Stimulated activated CD4-positive, alpha-beta T cell treated with anti-CD3 and anti-CD28 coated beads, Interleukin-1b, Interleukin-23, amount 100 ng/mL, for 4 hours (primary cell): ENCODE results near the gene RASL10B.
A peak's percentile ranks its signal among the peaks of the same experiment; 100 is the strongest.
"Not testable (repeated sequence)": the region's sequence is repeated elsewhere in the genome, so short reads cannot be mapped to it uniquely, and the experiment has no call there.

ENCODE experiments used
- DNase-seq, 2 donors: peaks; one replicate each; pipeline ENCODE4 v3.0.0-alpha.2; 2020; ENCODE audit warnings: low read depth in 2 of 2

Gene RASL10B, protein sequence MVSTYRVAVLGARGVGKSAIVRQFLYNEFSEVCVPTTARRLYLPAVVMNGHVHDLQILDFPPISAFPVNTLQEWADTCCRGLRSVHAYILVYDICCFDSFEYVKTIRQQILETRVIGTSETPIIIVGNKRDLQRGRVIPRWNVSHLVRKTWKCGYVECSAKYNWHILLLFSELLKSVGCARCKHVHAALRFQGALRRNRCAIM

DNA sequence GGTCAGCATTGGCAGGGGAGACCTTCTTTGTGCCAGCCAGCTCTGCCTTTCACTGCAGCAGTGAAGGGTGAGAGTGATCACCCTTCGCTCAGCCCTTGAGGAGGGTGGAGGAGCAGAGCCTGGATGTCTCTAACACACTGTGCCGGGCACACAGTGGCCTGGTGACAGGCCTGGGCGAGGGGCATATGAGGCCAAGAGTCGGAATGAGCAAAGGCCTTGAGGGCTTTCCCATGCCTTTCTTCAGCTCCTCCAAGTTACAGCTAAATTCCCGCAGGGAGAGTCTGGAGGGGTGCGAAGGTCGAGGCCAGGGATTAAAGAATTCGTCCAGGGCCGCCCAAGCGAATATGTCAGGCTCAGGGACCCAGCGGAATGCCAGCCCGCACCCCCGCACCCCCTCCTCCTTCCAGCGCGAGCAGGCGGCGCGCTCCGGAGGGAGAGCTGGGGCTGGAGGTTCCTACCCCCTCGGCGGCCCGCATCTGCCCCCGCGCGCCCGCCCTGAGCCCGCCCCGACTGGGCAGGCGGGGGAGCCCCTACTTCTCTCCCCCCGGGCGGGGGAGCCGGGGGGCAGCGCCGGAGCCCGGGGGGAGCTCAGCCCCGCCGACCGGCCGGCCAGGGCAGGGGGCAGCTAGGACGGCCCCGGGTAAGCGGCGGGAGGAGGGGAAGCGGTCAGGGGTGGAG lies at the start of gene RASL10B:
RASL10B (plus strand) TSS at position 401 of the 678 bp plus-strand sequence. CDS start 3,546 bp downstream, outside the sequence.
- peak; percentile 49 to 53 for DNase-seq

- DNase-seq, result no peak
Measured at GRCh38 chr17:35683591-35683990, 47.8 kb upstream of the RASL10B start.

DNA sequence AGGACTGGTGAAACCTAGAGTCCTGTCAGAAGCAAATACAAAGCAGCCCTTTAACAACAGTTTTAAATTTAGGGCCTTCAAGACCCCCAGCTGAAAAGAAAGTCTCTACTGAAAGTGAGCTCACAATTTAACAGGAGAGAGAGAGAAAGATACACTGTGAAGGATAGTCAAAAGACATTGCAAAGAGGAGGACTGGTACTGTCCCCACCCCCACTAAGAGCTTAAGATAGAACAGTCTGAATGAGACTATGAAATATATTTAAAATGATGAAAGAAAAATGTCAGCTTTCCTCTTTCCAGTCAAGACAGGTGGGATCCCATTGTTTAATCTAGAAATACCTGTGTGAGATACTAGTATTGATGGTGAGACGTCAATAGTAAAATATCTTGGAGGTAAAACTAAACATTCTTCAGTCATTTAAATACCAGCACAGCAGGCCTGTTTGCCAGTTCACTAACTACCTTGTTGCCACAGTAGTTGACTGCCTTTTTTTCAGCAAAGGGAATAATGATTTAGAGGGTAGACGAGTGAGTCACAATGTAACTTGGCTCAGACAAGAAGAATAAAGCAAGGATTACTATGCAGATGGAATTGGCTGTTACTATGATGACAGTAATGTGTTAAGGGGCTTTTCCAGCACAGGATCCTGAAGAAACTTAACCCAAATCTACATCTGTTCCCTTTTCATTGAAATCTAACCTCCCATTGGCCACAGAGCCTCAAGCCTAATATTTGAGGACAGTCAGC lies 47.2 kb upstream of the RASL10B start:
- no peak for DNase-seq

DNA sequence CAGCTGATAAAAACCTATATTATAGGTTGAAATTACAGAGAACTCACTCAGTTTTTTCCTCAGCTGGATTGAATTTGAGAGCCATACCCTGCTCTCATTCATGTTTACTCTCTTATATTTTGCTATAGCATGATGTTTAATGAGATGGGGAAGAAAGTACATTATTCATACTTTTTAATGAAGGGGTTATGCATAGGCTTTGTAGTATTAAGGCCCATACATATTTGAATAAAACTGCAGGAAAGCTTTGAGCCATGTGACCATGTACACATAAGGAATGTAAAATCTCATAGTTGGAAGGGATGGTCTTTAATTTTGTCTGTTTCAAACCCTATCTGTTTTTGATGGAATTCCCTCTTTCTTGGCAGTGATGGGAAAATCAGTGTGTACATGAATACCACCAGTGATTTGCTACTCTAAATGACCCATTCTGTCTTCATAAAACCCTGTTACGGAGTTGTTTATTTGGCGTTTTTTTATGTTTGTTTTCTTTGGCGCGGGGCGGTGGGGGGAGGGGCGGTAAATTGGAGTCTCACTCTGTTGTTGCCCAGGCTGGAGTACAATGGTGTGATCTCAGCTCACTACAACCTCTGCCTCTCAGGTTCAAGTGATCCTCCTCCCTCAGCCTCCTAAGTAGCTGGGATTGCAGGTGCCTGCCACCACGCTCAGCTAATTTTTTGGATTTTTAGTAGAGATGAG lies 38.8 kb upstream of the RASL10B start:
- no peak for DNase-seq

DNA sequence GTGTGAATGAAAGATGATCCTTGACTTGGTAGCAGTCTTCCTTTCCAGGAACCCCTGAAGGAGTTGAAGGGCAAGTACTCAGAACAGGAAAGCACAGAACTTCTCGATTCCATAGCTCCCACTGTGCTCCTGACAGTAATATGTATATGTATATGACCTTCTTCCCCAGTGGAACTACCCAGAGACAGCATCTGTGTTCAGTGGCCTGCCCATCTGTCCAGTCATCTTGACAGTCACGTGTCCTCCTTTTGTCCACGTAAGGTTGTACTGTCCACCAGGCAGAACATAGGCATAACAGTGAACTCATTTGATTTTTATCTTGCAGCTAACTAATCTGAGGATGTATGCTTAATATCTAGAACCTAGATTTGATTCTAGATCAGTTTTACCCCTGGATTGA lies 37.8 kb upstream of the RASL10B start:
- DNase-seq, result no peak

DNA sequence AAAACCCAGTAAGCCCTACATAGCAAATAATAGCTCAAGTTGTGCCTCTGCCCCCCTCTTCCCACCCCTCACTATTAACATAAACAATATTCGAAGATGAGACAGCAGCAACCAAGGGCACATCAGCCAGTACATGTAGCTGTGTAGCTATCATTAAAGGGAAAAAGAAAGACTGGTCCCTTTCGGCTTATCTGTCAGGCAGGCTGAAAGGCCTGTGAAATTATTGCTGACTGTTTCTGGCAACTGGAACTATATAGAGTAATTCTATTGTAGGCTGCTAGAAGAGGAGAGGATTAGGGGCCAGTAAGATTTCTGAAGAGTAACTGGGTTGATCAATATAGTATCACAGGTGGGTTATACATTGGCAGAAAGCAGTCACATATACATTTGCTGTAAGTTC lies 36.5 kb upstream of the RASL10B start:
- no peak for DNase-seq

DNA sequence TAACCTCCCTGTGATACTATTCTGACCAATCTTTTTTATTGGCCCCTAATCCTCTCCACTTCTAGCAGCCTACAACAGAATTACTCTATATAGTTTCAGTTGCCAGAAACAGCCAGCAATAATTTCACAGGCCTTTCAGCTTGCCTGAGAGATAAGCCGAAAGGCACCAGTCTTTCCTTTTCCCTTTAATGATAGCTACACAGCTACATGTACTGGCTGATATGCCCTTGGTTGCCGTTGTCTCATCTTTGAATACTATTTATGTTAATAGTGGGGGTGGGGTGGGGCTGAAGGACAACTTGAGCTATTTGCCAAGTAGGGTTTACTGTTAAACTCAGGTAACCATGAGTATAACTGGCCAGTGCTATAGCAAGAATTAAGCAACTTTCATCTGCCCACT lies 35.8 kb upstream of the RASL10B start:
- no peak for DNase-seq

DNA sequence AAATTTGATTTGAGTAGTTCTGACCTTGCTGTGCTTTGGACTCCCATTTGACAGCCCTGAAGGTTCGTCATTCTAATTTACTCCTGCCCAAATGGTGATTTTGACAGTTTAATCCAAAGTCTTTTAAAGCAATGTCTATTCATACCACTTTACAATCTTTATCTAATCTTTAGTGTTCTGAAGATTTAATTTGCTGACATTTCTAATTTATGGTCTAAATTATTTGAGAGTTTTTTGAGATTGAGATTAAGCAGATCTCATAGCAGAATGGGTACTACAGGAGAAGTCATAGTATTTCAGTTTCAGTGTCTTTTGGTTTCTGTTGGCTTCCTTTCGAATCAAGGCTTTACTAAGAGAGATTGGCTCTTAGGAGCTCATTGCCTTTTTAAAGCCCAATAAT lies 32.6 kb upstream of the RASL10B start:
- DNase-seq, result no peak

DNA sequence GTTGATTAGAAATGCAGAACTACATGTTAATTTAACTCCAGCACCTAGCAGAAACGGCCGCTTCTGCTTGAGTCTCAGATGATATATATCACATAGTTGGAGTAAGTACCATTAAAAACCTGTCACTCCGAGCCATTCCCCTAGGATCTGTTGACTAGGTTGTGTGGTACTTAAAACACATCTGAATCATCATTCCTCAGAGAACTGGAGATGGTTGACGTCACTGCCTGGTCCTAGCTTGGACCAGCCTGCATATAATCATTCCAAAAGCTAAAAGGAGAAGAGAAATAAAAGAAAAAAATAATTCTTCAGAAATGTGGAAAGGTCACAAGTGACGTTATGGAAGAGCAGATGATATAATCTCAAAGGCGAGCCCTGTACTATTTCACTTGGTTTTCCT lies 31.3 kb upstream of the RASL10B start:
- DNase-seq, result no peak

GRCh38 chr17:35701491-35701890 lies 29.9 kb upstream of the RASL10B start:
- no peak for DNase-seq

- not testable (repeated sequence) for DNase-seq
Measured at GRCh38 chr17:35703308-35703707, 28.1 kb upstream of the RASL10B start.

DNA sequence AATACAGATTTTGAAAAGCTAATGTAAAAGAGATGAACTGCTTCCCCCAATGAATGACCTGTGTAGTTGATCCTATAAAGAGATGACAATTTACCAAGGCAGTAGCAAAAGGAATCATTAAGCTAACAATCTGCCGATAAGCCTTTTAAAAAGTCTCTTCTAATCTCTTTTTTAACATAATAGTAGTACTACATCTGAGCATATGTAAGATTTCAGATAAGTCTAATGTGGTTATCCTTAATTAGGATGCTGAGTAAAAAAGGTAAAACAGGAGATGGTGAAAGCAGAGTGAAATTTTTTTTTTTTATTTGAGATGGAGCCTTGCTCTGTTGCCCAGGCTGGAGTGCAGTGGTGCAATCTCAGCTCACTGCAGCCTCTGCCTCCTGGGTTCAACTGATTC lies 26.2 kb upstream of the RASL10B start:
- no peak for DNase-seq

DNA sequence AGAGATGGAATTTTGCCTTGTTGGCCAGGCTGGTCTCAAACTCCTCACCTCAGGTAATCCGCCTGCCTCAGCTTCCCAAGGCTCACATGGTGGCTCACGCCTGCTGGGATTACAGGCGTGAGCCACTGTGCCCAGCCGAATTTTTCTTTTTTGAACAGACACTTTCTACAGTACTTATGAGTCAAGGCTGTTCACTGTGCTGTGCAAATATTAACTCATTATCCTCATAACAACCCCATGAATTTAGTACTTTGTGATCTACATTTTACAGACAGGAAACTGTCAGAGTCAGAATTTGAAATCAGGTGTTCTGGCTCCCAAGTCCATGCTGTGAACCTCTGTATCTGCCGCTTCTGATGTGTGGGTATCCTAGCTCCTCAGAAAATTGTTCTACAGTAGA lies 25.7 kb upstream of the RASL10B start:
- DNase-seq, result no peak

DNA sequence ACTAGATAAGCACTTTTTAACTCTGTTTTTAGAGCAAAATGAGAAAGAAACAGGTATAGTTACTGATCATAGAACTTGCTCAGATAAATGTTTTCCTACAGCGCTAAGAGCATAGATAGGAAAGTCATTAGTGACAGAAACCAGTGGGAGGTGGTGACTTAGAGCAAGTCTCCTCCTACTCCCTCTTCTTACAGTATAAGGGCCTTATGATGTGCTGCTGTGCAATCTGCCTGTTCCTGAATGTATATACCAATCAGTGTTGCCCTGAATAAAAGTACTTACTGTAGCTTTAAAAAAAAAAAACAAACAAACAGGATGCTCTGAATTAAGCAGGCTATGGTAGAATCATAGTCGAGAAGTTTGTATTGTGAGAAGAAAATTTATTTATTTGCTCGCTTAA lies 23.3 kb upstream of the RASL10B start:
- no peak for DNase-seq

DNA sequence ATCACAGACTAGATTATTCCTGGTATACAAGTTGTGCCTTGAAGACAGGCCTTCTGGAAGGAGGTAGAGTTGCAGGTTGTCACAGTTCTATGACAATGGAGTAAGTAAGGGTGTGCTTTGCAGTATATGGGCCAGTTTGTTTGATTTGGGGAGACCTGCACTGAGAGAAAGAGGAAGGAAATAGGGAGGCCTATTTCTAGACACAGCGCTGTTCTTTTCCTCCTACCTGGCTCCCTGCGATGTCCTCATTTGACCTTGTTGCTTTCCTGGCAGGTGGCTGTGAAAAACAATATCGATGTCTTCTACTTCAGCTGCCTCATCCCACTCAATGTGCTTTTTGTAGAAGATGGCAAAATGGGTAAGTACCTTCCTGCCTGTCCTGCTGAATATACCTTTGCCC lies 22.5 kb upstream of the RASL10B start:
- DNase-seq, result no peak

DNA sequence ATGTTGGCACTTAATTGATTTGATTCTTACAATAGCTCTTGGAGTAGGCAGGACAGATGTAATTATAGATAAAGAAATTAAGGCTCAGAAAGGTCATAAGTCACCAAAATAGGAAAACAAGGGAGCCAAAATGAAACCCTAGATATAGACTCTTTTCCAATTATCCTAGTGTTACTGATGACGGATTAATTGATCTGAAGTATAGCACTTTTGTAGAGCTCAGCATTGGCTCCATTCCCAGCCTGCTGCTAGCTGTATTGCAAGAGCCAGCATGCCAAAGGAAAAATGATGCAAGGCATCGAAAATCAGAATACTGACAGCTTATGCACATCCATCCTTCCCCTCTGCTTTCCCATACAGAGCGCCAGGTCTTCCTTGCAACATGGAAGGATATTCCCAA lies 21.6 kb upstream of the RASL10B start:
- DNase-seq, result no peak

- no peak for DNase-seq
Measured at GRCh38 chr17:35710950-35711349, 20.5 kb upstream of the RASL10B start.

DNA sequence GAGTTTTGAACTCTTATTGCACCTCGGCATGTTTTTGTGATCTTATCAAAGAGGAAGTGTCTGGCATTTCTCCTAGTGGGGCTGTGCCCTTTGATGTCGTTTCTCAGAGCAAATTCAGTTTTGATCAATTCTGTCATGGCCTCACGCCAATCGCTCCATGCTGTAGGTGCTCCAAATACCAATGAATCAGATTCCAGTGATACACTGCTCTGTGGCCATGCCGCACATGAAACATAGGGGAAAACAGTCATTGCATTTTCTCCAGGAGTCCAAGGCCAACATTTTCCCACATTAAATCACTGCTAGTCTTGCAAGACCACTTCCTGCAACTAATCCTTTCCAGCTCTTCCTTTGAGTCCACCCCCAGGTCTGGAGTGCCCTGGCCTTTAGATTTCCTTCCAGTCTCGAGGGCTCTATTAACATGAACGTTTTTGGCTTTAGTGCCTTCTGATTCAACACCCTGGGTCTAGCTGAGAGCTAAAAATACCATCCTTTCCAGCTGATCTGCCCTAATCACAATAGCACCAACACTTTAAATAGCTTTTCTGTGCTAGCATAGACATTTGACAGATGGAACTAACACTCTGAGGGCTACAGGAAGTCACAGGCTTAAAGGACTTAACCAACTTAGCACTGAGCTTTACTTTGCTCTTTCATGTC lies 18.2 kb upstream of the RASL10B start:
- no peak for DNase-seq

- no peak for DNase-seq
Measured at GRCh38 chr17:35714988-35715387, 16.5 kb upstream of the RASL10B start.

DNA sequence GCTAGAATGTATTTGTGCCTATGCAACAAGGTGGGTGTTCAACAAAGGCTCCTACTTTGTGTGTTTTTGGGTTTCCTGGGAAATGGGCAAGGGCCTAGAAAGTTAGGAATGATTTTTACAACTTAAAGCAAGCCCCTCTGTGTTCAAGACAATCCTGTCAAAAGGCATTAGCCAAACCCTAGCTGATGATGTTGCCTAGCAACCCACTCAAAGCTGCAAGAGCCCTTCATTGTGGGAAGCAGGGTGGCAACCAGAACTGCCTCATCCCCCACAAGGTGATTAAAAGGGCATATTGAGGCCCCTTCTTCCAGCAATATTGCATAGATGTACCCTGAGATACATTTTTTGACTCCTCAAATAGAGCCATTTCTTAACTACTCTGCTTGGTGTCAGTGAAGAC lies 16.0 kb upstream of the RASL10B start:
- DNase-seq, result no peak

DNA sequence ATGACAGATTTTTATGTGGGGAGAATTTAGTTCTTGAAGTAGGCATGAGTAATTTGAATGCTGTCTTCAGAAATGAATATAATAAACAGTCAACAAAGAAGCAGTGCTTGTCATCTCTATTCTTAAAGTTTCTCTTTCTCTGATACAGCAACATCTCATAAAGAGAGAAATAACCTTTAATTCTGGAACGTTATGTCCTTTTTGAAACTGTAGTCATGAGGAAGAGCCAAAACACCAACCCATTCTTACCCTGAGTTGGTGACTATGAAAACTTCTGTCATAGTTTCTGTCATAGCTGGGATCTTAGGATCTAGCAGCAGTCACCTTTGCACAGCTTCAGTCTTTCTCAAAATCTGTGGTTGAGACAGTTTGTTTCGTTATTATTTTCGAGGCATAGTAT lies 15.3 kb upstream of the RASL10B start:
- DNase-seq, result no peak

DNA sequence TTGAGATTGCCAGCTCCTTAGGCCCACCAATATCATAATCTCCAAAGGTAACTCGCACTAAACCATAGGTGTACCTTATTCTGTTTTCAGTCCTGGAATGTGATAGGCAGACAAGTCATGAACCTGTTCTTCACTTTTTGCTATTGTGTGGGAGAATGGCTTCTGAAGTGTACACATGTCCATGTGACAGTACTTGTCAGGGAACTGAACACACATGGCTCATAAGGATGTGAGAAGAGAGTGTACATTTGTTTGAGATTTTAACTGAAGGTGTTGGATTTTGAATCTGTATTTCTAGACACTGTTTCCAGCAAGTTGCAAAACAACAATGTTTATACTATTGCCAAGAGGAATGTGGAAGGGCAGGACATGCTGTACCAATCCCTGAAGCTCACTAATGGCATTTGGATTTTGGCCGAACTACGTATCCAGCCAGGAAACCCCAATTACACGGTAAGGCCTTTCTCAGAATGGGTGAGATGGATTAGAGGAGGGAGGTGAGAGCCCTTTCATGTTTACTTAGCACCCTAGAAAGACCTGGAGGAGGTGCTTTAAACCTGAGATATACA lies 14.5 kb upstream of the RASL10B start:
- DNase-seq, result no peak
